ENCODE results near the gene LHFPL2. TPM values are rescaled to one million over a fixed set of nuclear protein-coding genes. Genes with fewer than 3 reads are reported as not detected.

Gene LHFPL2
- polyA plus RNA-seq, 3 donors = 3.7 to 11.6 (median 7.3) TPM

DNA sequence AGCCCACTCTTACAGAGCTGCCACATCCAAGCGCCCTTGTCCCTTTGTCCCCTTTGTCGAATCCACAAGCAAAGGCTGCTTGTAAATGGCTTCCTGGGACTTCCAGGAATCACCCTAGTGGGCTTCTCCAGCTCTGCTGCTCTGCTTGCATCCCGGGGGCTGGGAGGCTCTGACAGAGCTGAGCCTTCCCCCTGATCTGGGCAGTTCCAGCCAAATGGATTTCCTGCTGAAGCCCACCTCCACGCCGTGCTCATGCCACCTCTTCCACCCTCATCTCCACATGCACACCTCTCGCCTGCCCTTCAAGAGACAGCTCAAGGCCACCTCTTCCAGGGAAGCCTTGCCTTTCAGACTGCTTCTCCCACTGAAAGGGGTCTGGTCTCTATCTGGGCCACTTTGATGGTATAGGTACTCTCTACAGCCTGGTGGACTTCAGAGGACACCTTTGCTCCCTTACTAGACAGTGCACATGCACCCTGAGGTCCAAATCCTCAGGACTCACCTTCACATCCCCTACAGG lies 106.2 kb downstream of the LHFPL2 start:
- 97% methylated on average over 6 of the region's 6 CpGs for WGBS (ENCODE audit: insufficient coverage)
- DNase-seq = no peak
- no peak overlapping the region for H3K27ac ChIP-seq (ENCODE audit: low read depth in 1 of 2, low read length in 2 of 2)

DNA sequence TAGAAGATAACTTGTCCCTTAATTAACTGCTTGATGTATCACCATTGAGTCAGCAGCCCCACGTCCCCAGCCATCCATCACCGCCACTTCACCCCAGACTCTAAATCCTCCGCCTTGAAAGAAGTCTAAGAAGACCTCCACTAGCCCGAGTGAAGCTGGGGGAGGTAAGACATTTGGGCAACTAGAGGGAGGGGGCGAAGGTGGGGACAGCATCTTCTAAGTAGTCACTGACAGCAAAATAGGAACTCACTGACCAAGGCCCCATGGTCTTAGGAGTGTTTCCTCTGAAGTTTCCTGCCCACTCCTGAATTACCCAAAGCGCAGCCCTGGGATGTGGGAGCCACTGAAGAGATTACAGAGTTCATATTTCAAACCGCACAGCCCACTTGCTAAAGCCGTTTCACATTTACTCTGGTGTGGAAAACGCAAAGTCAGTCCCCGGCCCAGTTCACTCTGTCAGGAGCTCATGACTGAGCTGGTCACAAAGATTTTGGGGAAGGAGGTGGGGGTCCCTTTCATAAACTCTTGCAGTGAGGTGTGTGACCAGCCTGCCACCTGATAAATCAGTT lies 107.4 kb downstream of the LHFPL2 start:
- Histone ChIP-seq H3K36me3 (replicated peaks in 1 of 2; ENCODE audit: control insufficient read depth in 1 of 2, insufficient read depth in 2 of 2, low read length in 2 of 2) (peaks cover 0 to 9% of the 10 kb centered on the region in 2 donors), H3K4me2 (replicated peaks; ENCODE audit: extremely low read depth, low read length, poor library complexity, severe bottlenecking) (no peak overlapping the region), H3K9me3 (replicated peaks in 1 of 2; ENCODE audit: control insufficient read depth in 1 of 2, insufficient read depth in 1 of 2, low read length in 2 of 2) (no peaks in the 10 kb centered on the region), H3K27me3 (ENCODE audit: control insufficient read depth in 2 of 2, insufficient read depth in 2 of 2, low read length in 2 of 2) (no peaks in the 10 kb centered on the region), H3K4me3 (replicated peaks in 1 of 3; ENCODE audit: low read depth in 2 of 3, low read length in 3 of 3) (no peak overlapping the region), H3K79me2 (ENCODE audit: insufficient read depth, low read length) (no peaks in the 10 kb centered on the region), H4K20me1 (ENCODE audit: insufficient read depth, low read length) (no peaks in the 10 kb centered on the region), H2AFZ (ENCODE audit: insufficient read depth, low read depth, low read length, poor library complexity, severe bottlenecking) (no peak overlapping the region), H3K4me1 (ENCODE audit: control insufficient read depth in 1 of 2, insufficient read depth in 2 of 2, low read length in 2 of 2) (peaks cover 34 to 37% of the 10 kb centered on the region in 2 donors), H3K27ac (ENCODE audit: low read depth in 1 of 2, low read length in 2 of 2) (peak overlapping the region; percentile 67 to 69), H3K9ac (ENCODE audit: insufficient read depth, low read length, poor library complexity, severe bottlenecking) (no peak overlapping the region)
- 56% methylated on average over 2 of the region's 10 CpGs for WGBS (ENCODE audit: insufficient coverage)
- TF ChIP-seq, protein P1, sequence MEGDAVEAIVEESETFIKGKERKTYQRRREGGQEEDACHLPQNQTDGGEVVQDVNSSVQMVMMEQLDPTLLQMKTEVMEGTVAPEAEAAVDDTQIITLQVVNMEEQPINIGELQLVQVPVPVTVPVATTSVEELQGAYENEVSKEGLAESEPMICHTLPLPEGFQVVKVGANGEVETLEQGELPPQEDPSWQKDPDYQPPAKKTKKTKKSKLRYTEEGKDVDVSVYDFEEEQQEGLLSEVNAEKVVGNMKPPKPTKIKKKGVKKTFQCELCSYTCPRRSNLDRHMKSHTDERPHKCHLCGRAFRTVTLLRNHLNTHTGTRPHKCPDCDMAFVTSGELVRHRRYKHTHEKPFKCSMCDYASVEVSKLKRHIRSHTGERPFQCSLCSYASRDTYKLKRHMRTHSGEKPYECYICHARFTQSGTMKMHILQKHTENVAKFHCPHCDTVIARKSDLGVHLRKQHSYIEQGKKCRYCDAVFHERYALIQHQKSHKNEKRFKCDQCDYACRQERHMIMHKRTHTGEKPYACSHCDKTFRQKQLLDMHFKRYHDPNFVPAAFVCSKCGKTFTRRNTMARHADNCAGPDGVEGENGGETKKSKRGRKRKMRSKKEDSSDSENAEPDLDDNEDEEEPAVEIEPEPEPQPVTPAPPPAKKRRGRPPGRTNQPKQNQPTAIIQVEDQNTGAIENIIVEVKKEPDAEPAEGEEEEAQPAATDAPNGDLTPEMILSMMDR (IDR thresholded peaks at IDR 0.05) = no peak
- H3K27me3 Mint-ChIP-seq (ENCODE audit: low read depth in 3 of 3) = peaks cover 0 to 6% (median 0%) of the 10 kb centered on the region in 3 donors
- DNase-seq = peak in 2 of 3 donors; percentile 14 to 29
- intact Hi-C loops (cut with micrococcal nuclease) = no loop called here
- H3K27ac Mint-ChIP-seq = peak overlapping the region; percentile 83 to 94 (median 91)
- peaks cover 22 to 24% of the 10 kb centered on the region in 2 donors for H3K36me3 Mint-ChIP-seq
- H3K4me3 Mint-ChIP-seq = no peak overlapping the region
- no peaks in the 10 kb centered on the region for H3K9me3 Mint-ChIP-seq
- peaks cover 49% of the 10 kb centered on the region for H3K4me1 Mint-ChIP-seq

More for the DNA sequence above, 106.2 kb downstream of the LHFPL2 start:
- Mint-ChIP-seq H3K4me3 (no peak overlapping the region), H3K4me1 (peaks cover 61% of the 10 kb centered on the region), H3K27ac (peak overlapping the region in 1 of 7 donors; percentile 82), H3K36me3 (peaks cover 23 to 24% of the 10 kb centered on the region in 2 donors), H3K9me3 (peaks cover 0 to 2% (median 0%) of the 10 kb centered on the region in 7 donors), H3K27me3 (ENCODE audit: low read depth in 3 of 3) (peaks cover 0 to 6% (median 0%) of the 10 kb centered on the region in 3 donors)
- Histone ChIP-seq H2AFZ (ENCODE audit: insufficient read depth, low read depth, low read length, poor library complexity, severe bottlenecking) (no peak overlapping the region), H3K4me2 (replicated peaks; ENCODE audit: extremely low read depth, low read length, poor library complexity, severe bottlenecking) (no peak overlapping the region), H3K27me3 (ENCODE audit: control insufficient read depth in 2 of 2, insufficient read depth in 2 of 2, low read length in 2 of 2) (no peaks in the 10 kb centered on the region), H3K4me1 (ENCODE audit: control insufficient read depth in 1 of 2, insufficient read depth in 2 of 2, low read length in 2 of 2) (peaks cover 46 to 47% of the 10 kb centered on the region in 2 donors), H3K36me3 (replicated peaks in 1 of 2; ENCODE audit: control insufficient read depth in 1 of 2, insufficient read depth in 2 of 2, low read length in 2 of 2) (peaks cover 0 to 9% of the 10 kb centered on the region in 2 donors), H3K79me2 (ENCODE audit: insufficient read depth, low read length) (no peaks in the 10 kb centered on the region), H3K9me3 (replicated peaks in 1 of 2; ENCODE audit: control insufficient read depth in 1 of 2, insufficient read depth in 1 of 2, low read length in 2 of 2) (no peaks in the 10 kb centered on the region), H4K20me1 (ENCODE audit: insufficient read depth, low read length) (no peaks in the 10 kb centered on the region), H3K9ac (ENCODE audit: insufficient read depth, low read length, poor library complexity, severe bottlenecking) (no peak overlapping the region), H3K4me3 (replicated peaks in 1 of 3; ENCODE audit: low read depth in 2 of 3, low read length in 3 of 3) (no peak overlapping the region)
- intact Hi-C loops (cut with micrococcal nuclease) = no loop called here
- TF ChIP-seq, protein P1 (IDR thresholded peaks at IDR 0.05) = no peak

Data from CD14-positive monocyte (primary cell).